EL (cell line): ENCODE results near the gene PTGDS.
A peak's percentile ranks its signal among the peaks of the same experiment; 100 is the strongest.
"Not testable (repeated sequence)": the region's sequence is repeated elsewhere in the genome, so short reads cannot be mapped to it uniquely, and the experiment has no call there.

Source experiments
- DNase-seq: peaks from one replicate; pipeline ENCODE4 v3.0.0-alpha.2; 2016

PTGDS gene

DNA sequence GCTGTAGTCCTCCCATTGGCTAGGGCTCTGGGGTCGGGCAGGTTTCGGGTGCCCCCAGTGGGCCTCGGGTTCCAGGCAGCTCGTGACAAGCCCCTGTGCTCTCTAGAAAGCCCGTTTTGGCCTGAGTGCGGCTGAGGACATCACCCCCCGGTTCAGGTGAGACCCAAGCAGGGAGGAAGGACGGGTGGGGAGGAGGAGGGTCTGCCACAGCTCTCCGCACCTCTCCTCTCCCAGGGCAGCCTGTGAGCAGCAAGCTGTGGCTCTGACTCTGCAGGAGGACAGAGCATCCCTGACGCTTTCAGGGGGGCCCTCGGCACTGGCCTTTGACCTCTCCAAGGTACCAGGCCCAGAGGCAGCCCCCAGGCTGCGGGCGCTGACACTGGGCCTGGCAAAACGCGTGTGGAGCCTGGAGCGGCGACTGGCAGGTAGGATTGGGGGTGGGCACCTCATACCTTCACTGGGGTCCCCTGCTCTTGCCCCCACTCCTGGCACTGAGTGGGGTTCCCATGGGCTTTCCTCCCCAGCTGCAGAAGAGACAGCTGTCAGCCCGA, 15.6 kb downstream of the PTGDS start:
- no peak for DNase-seq

DNA sequence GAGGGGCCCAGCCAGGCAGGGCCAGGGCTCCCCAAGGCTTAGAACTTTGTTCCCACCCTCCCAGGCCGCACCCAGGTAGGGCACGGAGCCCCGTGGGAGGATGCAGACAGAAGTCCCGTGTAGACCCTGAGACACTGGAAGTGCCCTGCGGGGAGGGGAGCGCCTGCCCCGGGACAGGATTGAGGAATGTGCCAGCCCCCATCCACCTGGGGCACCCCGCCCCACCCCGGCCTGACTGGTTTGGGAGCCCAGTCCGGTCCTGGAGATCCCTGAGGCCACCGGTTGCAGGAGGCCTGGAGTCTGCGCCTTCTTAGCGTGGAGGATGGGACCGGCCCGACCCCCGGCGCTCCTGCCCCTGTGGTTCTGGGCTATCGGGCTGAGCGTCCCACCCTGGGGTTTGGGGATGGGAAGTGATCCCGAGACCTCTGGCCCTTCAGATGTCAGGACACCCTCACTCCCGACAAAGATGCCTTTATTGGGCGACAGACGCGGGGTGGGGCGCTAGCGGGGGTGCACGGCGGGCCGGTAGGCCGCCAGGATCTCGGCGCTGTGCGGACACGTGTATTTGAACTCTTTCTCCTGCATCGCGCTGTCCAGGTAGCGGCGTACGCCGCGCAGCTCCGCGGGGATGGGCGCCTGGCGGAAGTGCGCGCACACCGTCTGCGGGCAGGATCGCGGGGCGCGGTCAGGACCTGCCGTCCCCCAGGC, 17.0 kb downstream of the PTGDS start:
- no peak for DNase-seq

DNA sequence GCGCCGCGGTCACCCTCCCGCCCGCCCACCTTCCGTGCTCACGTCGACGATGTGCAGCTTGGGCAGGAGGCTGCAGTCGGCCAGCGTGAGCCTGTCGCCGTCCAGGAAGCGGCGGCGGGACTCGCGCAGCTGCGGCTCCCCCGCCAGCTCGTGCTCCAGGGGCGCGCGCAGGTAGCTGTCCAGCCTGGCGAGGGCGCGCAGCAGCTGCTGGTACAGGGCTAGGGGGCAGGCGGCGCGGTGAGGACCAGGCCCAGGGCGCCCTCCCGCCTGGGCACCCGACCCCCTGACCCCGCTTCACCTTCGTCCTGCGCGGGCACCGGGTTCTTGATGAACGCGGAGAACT, 17.6 kb downstream of the PTGDS start:
- no peak for DNase-seq

DNA sequence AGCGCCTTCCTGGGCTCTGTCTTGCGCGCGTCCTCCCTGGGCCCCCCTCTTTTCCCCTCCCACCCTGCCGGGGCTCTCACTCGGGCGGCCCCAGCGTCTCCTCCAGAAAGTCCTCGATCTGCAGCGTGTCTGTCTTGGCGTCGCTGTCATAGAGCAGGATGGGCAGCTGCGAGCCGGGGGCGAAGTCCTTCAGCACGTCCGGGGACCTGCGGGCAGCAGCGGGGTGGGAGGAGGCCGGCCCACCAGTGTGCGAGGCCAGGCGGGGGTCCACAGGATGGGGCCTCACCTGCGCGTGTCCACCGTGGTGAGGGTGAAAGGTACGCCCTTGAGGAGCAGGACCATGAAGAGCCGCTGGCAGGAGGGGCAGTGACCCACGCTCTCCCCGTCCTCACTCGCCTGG, 18.1 kb downstream of the PTGDS start:
- no peak for DNase-seq

DNA sequence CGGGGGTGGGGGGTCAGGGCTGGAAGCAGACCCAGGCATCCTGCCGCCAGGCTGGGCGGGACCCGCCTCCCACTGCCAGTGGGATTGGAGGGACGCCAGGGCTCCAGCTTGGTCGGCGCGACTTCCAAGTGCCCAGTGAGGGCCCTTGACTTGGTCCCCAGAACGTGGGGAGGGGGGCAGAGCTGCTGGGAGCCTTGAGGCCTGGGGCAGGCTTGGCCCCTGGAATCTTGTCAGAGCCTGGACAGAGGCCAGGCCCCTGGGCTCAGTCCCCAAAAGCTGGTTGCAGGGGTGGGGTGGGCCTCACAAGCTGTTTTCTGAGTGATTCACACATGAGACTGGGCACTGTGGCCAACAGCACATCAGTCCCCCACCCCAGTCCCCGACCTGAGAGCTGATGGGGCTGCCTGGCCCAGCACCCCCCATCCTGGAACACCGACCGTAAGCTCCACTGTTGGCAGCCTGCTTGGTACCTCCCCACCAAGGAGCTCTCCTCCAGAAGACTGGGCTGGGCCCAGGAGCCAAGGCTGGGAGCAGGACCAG, 18.5 kb downstream of the PTGDS start:
- peak; percentile 63 for DNase-seq

DNA sequence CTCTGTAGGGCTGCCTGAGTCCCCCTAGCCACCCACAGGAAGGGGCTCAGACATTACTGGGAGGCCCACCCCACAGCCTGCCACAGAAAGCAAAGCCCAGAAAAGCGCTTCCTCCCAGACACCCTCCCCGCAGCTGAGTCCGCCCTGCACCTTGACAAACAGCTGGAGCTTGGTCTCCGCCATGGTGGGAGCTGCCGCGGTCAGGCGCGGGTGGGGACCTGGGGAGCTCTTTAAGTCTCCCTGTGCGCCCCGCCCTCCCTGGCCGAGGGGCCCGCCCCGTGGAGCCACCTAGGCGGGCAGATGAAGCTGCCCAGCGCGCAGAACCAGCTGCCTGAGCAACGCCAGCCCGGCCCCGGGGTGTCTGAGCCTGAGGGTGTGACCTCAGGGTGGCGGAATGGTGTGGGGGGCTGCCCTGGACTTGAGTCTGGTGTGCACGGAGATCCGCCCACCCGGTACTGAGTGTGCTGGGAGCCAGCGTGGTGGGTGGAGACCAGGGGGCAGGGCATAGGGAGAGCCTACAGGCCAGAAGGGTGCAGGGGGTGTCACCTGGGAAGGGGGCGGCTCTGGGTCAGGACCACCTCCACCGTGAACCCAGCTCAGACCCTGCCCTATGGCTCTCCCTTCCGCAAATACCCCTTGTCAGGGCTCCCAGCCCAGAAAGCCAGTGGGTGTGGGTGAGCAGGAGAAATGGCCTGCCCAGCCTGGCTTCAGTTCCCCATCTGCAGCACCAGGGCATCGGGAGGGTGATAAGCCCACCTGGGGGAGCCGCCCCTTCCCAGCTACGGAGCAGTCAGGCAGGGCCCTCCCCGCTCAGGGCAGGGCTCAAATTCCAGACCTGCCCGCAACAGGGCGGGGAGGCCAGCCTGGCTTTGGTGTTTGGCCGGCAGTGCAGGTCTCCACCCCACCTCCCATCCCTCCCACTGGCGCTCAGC, 19.3 kb downstream of the PTGDS start, which contains the start of gene CLIC3:
CLIC3 (minus strand) TSS at position 208 of the 932 bp plus-strand sequence; CDS start at position 183, 25 bp downstream.
- DNase-seq = peak; percentile 44

DNA sequence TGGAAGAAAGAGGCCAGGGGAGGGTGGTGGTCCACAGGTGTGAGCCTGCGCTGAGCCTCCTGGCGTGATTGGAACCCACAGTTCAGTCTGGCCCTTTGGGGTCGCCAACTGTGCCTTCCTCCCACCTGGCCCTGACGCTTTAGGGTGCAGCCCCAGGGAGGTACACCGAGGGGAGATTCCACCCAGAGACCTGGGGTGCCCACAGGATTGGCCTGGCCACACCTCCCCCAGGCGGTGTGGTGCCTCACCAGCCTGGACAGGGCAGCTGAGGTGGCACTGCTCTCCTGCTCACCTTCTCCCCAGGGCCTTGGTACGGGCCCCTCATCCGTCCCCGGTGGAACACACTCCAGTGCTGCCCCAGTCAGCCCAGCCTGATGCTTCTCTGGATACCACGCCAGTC, 20.1 kb downstream of the PTGDS start:
- DNase-seq = no peak

DNA sequence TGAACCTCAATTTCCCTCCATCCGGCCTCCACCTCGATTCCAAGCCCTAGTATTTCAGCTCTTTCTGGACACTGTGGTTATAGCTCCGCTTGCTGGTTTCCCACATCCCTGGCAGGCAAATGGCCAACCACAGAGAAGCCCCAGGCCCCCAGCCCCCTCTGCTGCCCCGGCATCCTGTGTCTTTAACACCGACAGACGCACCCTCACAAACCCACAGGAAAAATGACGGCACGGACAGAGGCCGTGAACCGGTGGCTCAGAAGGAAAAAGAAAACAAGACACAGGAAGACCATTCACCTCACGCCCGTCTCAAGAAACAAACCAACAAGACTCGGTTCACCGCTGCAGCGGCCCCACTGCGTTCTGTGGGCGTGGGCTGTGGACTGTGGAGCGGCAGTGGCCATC, 20.5 kb downstream of the PTGDS start:
- DNase-seq = no peak

DNA sequence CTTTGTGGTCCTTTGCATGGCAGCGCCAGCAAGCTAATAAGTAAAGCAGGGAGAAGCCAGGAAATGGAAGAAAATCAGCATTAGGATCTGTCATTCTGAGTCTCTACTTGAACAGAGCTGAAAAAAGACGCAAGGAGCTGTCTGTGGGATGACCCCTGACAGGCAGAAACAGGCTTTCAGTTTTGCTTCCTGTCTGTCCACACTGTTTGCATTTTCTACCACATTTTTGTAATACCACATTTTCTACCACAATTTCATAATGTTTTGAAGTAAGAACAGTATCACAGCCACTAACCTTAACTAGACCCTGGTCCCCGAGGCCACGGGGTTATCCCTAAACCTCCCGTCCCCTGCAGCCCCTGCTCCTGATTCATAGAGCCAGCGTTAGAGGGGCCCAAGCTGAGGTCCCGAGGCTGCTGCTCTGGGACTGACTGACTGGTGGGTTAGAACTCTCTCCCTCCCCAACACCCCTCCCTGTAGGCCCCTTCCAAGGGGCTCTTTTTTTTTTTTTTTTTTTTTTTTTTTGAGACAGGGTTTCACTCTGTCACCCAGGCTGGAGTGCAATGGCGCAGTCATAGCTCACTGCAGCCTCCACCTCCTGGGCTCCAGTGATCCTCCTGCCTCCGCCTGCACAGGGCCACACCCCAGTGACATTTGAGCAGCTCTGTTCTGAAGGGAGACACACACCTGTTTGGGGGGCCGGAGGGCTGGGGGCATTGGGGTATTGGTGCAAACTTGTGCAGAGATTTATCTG, 23.1 kb downstream of the PTGDS start:
- DNase-seq = peak; percentile 73

DNA sequence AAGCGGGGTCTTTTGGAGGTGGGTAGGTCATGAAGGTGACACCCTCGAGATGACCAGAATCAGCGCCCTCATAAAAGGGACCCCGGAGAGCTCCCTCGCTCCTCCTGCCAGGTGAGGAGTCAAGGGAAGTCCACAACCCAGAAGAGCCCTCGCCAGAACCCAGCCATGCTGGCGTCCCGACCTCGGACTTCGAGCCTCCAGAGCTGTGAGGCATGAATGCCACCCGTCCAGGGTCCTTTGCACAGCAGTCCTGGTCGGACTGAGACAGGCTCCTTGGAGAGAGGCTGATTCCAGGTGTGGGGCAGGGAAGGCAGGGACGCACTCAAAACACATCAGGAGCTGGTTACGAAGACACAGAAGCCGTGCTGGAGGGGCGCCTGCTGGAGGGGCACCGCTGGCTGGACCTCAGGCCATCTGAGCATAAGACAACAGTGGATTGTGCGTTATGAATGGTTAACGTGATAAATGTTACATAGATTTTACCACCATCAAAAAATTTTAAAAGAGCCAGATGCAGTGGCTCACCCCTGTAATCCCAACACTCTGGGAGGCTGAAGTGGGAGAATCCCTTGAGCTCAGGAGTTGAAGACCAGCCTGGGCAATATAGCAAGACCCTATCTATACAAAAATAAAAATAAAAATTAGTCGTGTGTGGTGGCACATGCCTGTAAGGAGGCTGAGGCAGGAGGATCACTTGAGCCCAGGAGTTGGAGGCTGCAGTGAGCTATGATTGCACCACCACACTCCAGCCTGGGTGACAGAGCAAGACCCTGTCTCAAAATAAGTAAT, 24.7 kb downstream of the PTGDS start:
- no peak for DNase-seq

DNA sequence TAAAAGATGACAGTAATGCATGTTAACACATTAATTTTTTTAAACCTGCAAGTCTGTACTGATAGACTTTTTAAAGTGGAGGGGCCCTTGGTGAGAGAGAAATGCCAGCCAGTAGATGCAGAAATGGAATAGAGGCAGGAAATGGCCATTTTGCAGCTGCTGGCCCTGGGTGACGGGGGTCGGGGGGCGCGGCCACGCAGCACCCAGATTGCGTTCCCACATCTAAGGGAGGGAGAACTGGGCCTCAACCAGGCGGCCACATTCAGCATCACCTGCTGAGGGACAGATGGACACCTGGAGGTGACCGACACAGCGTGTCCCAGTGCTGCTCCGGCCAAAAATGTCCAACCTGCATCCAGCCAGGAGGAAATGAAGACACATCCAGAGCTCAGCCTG, 25.3 kb downstream of the PTGDS start:
- no peak for DNase-seq

DNA sequence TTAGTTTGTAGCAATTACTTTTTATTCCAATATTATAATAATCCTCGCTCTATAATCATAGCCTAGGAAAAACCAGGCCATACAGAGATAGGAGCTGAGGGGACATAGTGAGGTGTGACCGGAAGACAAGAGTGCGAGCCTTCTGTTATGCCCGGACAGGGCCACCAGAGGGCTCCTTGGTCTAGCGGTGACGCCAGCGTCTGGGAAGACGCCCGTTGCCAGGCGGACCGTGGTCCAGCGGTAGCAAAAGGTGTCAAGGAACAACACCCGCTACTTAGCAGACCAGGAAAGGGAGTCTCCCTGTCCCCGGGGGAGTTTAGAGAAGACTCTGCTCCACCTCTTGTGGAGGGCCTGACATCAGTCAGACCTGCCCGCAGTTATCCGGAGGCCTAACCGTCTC, 27.0 kb downstream of the PTGDS start:
- DNase-seq = not testable (repeated sequence)

DNA sequence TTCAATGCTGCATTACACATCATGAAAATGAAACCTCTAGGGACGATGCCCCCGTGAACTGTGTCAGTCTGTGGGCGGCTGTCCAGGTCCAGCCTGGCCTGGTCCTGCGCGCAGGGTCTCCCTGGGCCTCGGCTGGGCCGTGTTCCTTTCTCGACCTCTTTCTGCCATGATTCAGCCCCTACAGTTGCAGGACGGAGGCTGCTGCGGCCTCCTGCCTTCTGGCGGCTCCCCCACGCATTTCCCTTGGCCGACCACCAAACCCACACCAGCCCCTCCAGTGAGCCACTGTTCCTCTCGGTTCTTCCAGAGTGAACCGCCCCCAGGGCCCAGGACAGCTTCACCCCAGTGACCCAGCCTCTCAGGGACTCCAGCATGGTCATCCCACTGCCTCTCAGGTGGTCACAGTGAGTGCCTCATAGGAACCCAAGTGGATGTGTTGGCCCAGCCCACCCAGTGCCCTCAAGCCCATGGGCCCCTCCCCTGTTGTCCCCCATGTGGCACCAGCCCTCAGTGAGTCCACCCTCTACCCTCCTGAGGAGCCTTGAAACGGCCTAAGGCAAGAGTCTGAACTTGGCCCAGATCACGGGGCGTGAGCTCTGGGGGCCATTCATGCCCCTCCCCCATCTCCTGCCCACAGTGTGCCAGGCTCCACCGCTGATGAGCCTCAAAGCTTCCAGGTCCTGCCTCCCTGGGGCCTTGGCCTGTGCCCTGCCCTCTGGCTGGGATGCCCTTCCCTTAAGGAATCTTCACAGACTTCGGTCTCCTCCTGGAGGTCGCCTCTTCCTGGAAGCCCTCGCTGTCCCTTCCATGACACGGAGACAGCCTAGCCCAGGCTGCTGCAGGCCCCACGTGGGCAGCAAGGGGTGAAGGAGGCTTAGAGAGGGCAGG, 29.1 kb downstream of the PTGDS start:
- no peak for DNase-seq

DNA sequence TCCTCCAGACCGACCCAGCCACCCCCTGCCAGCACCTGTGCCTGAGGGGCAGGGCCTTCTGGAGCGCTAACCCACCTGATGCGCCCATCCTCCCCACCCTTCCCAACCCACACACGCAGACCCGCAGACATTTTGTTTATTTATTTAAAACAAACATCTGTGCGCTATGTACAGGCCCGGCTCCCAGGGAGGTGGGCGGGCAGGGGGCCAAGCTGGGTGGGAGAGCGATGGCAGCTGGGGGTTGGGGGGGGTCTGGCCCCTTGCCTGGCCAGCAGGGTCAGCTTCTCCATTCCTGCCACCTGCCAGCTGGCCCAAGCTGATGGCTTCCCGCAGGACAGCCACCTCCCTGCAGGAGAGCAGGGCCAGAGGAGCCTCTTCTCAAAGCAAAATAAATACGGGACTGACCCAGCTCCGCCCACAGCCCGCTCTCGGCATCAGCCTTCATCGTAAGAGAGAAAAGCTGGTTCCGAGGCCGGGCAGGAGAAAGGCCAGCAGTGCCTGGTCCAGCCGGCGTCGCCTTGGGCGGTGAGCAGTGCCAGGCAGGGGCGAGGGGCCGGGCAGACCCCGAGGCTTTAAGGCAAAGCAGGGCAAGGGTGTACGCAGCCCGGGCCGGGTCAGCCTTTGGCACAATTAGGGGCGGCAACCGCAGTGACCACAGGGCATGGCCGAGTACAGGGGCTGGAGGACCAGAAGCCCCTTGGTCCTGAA, 30.0 kb downstream of the PTGDS start:
- no peak for DNase-seq

DNA sequence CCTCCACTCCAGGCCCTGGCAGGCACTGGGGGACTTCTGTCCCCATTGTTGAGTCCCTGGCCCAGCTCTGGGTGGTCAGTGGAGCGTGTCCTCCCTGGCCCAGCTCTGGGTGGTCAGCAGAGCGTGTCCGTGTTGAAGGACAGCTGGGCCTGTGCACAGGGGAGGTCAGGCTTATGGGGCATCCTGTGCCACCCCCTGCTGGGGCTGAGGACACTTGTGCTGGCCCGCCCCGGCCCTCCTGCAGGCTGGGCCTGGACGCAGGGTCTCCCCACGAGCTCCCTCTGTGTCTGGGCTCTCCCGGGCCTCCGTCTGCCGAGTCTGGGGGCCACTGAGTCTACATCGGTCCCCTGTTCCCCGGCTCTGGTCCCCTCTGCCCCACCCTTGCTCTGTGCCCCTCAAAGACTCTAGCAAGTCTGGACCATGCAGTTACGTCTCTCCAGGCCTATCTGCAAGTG, 30.5 kb downstream of the PTGDS start:
- no peak for DNase-seq

DNA sequence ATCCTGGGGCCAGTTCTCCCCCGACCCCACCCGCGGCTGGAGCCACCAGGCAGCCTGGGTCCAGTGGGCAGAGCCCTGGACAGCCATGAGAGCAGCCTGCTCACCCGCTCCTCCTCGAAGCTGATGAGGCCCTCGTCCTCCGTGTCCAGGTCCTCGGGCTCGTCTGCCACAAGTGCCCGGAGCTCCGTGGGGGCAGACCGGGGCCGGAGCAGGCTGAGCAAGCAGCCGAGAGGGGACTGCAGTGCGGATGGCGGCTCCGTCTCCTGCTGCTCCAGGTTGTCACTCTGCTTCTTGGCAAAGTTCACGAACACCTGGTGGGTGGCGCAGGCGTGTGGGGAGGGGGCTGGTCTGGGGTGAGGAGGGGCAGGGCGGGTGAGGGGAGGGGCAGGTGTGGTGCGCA, 31.0 kb downstream of the PTGDS start:
- no peak for DNase-seq

DNA sequence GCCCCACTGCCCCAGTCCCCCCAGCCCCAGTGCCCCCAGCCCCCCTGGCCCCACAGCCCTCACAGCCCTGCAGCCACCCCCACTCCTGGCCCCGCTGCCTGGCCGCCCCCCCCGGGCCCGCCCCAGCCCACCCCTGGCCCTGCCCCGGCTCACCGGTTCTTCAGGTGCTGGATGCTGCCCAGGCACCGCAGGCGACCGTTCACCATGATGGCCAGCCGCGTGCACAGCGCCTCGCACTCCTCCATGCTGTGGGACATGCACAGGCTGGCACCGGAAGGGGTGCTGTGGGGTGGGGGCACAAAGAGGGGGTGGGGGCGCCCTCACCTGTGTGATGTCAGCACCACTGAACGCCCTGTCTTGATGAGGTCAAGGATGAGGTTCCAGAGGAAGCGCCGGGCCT, 31.9 kb downstream of the PTGDS start:
- DNase-seq = no peak

DNA sequence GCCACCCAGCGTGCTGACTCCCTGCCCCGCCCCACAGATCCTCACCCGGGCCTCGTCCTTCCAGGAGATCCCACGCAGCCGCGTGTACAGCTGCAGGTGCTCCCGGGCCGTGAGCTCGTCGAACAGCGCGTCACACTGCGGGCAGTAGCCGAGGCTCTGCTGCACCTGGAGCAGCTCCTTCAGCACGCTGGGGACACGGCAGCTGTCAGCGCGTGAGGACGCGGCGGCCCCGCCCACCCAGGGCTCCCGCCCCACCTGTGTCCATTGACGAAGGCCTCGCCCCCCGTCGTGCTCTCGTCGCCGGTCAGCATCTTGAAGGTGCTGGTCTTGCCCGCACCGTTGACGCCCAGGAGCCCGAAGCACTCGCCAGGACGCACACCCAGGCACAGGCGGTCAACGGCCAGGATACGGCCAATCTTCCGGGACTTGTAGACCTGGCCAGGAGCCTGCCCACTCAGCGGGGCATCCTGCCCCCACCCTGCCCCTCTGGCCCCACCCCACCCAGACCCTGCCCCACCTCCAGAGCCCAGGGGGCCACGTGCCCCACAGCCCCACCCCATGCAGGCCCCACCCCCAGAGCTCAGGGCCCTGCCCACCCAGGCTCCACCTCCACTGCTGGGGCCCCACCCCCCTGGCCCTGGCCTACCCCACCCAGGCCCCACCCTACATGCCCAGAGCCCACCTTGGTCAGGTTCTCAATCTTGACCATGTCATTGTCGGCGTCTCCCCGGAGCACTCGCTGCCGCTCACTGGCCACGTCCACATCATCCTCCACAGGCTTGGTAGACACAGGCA, 32.8 kb downstream of the PTGDS start:
- no peak for DNase-seq

DNA sequence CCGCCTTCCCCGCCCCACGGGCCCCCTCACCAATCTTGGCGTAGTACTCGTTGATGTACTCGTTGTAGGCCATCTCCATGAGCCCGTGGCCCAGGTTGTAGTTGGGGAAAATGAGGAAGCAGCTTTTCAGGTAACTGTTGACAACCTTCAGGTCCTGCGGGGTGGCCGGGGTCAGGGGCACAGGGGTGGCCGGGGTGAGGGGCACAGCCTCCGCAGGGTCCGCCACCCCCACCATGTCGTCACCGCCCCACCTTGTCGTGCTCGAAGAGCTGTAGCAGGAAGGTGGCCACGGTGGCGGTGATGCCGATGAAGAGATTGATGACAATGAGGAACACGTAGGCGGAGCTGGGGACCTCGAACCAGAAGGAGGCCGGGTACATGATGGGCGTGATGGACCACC, 33.9 kb downstream of the PTGDS start:
- no peak for DNase-seq
